GM19372 (cell line): Measurements from ENCODE around the gene TIMM10.
"Not testable (repeated sequence)": the region's sequence is repeated elsewhere in the genome, so short reads cannot be mapped to it uniquely, and the experiment has no call there.

ENCODE experiments used
- ATAC-seq: cut with Tn5 transposase; IDR thresholded peaks from one replicate; pipeline ENCODE4 v1.9.1; 2021; ENCODE audit warnings: mild to moderate bottlenecking, low read depth, moderate library complexity; ENCODE audit not compliant: unreplicated experiment

TIMM10 gene

DNA sequence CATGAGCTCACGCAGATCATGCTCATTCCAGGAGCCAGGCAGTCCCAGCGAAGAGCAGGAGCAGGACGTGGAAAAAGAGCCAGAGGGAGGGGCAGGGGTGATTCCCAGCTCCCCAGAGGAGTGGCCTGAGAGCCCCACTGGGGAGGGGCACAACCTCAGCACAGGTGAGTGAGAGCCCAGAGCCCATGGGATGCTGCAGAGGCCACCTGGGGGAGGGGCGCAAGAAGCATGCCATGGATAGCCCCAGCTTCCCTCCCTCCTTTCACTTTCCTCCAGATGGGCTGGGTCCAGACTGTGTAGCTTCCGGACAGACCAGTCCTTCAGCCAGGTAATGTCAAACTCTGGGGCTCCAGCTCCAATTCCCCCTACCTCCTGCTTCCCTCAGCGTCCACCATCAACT lies 13.0 kb upstream of the TIMM10 start:
- ATAC-seq = no peak

DNA sequence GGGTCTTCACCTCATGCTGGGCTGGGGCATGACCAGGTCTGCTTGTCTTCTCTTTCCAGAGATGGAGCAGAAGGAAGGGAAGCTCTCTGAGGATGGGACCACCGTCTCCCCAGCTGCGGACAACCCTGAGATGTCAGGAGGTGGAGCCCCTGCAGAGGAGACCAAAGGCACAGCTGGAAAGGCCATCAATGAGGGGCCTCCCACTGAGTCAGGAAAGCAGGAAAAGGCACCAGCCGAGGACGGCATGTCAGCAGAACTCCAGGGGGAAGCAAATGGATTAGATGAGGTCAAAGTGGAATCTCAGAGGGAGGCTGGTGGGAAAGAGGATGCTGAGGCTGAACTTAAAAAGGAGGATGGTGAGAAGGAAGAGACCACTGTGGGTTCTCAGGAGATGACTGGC lies 12.0 kb upstream of the TIMM10 start:
- no peak for ATAC-seq

DNA sequence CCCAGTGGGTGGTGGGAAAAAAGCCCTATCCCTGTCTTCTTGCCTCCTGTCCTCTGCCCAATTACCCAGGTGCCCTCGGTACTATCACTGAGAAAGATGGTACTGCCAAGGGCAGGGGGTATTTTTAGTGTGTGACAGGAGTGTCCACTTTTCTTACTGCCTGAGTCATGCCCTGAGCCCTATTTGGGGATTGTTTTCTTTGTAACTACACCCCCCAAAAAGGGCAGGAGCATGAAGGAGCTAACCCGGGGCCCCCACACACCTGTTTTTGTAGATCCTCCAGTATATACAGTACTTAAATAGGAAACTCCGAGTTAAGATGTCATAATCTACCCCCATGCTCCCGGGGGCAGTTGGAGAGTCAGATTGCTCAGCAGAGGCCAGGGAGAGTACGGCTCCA lies 10.6 kb upstream of the TIMM10 start:
- no peak for ATAC-seq

DNA sequence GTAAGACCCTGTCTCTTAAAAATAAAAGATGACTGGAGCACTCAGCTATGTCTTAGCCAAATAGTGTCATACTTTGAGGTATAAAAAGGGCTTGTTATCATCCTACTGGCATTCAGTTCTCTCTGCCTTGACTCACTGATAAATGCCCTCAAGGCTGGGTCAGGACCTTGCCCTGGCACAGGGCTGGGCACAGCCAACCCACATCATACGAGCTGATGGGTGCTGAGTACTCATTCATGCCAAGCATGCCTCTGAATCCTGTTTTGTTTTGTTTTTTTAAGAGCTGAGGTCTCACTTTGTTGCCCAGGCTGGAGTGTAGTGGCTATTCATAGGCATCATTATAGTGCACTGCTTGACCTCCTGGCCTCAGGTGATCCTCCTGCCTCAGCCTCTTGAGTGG lies 8.8 kb upstream of the TIMM10 start:
- no peak for ATAC-seq

DNA sequence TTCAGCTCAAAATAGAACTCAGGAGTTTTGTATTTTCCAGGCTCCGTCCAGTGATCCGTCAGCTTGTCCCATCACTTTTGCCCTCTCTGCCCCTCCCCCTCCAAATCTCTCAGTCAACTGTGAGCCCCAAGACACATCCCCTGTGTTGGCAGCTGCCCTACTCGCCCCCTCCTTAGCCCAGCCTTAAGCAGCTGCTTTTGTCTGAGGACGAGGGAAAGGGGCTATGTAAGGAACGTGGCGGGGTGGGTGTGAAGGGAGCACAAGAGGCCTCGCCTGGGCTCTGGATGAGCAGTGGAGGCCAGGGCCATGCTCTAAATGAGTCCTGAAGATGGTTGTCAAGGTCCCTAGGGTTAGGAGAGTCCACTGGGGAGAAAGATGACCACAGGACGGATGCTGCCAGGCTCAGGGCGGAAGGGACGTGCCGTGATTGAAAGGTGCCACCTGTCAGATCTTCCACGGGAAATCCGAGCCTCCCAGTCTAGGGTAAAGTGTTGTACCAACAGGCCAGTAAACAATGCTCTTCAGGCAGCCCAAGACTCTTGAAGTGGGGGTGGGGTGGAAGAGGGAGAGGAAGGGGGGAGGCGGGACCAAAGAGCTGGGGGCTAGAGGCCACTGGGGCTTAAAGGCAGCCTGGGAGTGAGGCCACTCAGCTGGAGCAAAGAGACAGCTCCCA lies 6.5 kb upstream of the TIMM10 start, which contains the start of gene SMTNL1:
TSS of gene SMTNL1 (plus strand) at position 649 of the 673 bp plus-strand sequence. CDS start 5,048 bp downstream, outside the sequence.
- no peak for ATAC-seq

DNA sequence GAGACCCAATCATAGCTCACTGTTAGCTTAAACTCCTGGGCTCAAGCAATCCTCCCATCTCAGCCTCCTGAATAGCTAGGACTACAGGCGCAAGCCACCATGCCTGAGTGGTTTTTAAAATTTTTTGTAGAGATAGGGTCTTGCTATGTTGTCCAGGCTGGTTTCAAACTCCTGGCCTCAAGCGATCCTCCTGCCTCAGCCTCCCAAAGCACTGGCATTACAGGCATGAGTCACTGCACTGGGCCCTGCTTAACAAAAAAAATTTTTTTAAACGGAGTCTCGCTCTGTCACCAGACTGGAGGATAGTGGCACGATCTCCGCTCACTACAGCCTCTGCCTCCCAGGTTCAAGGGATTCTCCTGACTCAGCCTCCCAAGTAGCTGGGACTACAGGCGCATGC lies 3.9 kb upstream of the TIMM10 start:
- not testable (repeated sequence) for ATAC-seq

DNA sequence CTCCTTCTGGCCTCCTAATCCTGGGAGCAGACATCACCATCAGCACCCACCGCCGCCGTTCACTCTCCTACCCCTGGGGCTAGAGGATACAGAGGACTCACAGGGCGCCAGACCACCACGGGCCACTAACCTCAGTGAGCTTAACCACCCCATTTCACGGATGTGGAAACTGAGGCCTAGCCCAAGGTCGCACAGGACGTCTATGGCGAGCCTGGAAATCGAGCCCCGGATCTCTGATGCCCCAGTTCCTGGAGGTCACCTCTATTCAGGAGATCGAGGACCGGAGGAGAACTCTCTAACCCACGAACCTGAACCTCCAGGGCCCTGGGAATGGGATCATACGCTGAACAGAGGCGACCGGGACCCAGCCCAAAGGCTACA lies 349 bp downstream of the TIMM10 start:
- no peak for ATAC-seq

DNA sequence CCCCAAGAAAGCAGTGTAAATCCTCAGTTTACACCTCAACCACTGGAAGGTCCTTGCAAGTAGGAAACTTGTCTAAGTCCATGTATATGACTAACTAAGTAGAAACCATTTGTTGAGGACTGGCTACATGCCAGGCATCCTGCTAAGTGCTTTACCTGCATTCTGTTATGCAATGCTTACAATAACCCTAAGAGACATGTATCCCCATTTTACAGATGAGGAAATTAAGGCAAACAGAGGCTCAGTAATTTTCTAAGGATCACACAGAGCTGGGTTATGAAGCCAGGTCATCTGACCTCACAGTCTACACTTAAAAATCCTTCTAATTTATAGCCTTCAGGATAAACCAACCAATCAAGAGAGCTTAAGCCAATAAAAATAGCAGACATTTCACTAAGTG lies 1.5 kb downstream of the TIMM10 start:
- no peak for ATAC-seq

DNA sequence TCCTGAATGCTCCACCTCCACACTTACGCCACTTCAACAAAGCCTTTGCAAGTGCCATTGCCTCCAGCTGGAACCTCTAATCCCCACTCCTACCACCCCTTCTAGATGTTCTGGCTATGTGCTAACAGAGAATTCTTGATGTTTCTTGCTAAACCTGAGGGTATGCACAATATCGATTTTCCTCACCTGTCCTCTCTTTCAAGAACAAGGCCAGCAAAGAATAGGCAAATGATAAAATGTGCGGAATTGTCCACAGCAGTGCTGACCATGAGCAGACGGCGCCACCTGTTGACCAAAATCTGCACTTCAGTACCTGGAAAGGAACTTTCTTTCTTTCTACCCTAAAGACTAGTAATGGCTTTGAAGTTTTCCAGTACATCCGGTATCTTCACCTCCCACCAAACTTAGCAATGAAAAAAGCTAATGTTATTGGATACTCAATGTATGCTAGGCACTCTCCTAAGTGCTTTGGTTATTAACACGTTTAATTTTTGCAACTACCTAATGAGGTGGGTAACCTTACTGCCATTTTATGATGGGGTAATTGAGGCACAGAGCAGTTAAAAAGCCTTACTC lies 3.4 kb downstream of the TIMM10 start:
- no peak for ATAC-seq

DNA sequence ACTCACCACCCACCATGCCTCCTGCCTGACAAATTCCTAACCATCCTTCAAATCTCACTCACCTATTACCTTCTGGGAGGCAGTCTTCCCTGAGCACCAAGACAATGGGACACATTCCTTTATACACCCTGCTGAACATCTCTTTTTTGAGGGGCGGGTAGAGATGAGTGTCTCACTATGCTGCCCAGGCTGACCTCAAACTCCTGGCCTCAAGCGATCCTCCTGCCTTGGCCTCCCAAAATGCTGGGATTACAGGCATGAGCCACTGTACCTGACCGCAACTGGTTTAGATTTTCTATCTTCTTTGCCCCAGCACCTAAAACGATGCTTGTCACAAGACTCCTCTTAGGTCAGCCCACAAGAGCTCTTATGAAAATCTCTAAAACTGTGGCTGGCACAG lies 7.1 kb downstream of the TIMM10 start:
- ATAC-seq = no peak

DNA sequence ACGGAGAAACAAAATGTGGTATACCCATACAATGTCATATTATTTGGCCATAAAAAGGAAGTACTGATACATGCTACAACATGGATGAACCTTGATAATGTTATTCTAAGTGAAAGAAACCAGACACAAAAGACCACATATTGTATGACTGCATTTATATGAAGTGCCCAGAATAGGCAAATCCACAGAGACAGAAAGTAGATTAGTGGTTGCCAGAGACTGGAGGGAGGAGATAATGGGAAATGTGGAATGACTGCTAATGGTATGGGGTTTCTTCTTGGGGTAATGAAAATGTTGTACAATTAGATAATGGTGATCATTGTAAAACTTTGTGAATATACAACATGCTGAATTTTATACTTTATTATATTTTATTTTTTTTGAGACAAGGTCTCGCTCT lies 9.4 kb downstream of the TIMM10 start:
- ATAC-seq = no peak

DNA sequence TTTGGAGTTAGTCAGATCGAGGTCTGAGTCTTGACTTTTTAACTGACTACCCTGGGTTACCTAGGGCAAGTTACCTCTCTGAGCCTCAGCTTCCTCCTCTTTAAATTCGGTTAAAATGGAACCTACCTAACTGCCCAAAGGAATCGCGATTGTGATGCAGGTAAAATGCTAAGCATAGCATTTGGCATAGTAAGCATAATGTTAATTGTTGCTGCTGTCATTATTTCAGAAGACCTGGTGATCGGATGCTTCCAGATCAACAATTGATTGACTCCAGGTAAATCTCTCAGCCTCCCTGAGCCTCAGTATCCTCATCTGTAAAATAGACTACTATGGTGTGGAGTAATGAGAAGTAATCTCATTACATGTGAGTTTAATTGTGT lies 14.5 kb downstream of the TIMM10 start:
- ATAC-seq = no peak

DNA sequence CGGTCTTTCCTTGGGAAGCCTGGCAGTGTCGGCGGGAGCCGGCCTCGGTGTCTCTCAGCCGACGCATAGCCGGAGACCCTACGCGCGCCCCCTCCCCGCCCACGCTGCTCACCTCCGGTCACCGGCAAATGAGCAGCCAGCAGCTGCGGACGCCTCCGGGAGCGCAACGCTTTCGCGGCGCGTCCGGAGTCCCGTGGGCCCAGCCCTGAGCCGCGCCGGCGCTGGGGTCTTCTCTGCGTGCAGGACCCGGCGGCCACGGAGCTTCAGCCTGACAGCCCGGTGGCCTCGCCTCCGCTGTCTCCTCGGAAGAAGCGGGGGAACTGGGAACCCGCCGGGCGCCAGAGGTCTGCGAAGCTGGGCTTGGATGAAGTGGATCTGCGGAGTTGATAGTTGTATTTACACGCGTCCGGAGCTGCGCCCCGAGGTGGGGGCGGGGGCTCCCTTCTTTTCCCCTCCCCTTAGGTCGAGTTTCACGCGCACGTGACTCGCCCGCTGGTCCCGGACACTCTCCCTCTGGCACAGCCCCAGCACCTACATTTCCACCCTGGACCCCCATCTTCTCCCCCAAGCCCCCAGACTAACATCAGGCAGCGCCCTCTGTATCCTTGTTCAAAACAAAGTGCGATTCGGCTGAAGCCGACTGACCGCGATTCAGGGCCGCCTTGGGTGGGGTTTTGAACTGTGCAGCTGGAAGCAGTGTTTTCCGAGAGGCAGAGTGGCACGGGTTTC lies 15.1 kb downstream of the TIMM10 start, which contains the start of gene SLC43A1:
TSS of gene SLC43A1 (minus strand) at position 371 of the 729 bp plus-strand sequence. CDS start 1,591 bp downstream, outside the sequence.
- peak; percentile 42 for ATAC-seq

DNA sequence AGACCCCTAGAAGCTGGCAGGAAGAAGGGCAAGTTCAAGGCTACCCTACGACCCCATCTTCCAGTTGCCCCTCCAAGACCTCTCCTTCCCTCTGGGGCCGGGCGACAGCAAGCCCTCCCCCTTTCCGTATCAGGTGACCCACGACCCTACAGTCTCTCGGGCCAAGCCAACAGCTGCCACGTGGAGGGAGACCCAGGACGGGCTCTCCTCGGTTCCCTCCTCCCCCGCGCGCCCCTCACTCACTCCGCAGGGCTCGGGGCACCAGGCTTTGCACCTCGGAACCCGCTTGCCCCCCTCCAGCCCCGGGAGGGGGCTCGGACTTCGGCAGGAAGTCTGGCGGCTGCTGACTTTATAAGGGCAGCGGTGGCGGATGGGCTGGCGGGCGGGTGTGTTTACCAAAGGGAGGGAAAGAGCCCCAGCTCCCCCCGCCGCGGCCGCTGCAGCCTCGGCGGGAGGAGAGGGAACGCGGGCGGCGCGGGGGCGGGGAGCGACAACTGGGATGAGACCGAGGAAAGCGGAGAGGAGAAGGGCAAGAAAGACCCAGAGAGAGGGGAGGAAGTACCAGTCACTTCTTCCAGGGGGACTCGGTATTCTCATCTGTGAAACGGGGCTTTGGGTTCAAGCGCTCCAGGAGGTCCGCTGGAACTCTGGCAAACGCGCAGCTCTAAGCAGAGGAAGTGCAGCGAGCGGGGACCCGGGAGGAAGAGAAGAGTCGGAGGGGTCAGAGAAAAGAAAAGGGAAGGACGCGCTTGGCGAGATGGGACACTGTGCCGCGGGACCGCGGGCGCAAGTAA lies 15.8 kb downstream of the TIMM10 start:
- ATAC-seq = peak; percentile 37

DNA sequence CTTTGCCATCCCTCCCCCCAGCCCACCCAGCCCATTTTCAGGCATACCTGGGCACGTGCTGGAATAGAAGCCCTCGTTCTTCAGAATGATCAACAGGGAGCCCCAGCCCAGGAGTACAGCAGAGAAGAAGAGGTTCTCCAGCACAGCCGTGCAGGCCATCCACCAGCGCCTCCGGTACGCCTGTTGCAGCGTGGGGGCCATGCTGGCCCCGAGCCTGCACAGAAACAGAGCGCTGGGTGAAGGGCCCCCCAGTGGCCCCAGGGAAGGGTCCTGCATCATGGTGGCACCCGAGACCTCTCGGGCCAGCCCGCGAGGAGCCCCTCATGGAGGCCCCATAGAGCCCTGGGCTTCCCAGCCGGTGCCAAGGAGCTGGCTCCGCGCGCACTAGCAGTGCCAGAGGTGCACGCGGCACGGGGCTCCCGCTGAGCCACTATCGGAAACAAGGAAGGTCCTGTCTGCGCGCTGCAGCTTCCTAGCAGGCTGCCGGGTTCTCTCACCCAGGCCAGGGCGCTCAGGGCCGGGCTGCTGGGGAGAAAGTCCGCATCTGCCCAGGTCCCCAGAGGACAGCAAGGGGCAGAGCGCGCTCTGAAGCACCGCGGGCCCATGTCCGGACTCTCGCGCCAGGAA lies 16.5 kb downstream of the TIMM10 start:
- ATAC-seq = peak; percentile 36

DNA sequence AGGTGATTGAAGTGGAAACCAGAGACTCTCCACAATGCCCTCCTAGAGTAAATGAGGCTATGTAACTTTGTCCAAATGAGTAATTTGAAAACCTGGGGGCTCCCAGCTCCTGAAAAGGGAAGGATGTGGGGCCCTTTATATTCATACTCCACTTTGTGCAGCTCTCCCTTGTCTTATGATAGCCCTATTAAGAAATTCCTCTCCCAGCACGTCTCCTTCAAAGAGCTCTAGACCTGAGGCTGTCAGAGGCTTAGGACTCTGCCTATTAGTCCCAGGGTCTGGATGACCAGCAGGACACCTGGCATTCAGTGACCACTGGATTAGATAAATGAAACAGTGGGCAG lies 17.1 kb downstream of the TIMM10 start:
- no peak for ATAC-seq

DNA sequence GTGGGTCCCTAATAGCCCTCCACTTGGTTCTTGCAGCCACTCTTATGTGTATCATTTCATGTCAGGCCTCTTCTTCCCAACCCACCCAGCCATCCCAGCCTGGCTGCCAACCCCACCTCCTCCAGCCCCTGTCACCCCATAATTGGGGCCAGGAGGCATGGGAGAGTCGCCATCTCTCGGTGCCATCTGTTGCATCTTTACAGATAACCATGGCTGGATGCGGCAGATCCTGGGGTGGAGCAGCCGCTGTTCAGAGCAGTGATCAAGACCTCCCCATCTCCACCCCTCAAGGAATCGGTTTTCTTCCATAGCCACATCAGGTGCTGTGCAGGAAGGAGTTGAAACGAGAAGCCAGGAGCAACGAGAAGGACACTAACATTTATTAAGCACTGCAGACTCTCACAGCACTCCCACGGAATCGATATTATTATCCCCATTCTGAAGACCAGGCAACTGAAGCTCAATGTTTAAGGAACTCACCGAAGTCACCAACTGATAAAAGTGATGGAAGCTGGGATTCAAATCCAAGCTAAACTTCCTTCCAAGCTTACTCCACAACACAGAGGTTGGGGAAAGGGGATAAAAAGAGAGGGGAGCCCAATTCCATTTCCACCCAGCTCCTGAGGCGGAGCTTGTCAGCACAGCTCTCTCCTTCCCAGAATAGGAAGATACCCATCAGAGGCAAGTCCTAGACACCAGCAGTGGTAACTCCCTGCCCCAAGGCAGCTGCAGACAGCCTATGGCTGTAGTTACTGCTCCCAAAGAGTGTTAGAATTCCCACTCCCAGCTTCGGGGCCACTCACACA lies 17.7 kb downstream of the TIMM10 start:
- no peak for ATAC-seq

DNA sequence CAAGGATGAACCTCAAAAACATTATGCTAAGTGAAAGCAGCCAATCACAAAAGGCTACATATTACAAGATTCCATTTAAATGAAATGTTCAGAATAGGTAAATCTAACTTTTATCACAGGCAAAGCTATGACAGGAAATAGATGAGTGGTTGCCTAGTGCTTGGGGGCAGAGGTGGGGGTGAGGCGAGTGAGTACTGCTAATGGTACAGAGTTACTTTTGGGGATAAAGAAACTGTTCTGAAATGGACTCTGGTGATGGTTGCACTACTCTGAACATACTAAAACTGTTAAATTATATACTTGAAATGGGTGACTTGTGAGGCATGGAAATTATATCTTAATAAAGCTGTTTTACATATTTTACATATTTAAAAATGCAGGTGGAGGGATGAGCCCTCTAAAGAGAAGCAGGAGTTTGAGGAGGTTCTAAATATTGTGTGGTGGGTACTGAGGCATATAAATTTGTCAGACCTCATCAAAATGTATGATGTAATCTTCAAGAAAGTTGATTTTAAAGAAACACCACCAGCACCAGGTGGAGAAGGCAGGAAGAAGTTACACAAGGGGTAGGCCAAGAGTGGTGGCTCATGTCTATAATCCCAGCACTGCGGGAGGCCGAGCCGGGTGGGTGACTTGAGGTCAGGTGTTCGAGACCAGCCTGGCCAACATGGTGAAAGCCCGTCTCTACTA lies 18.7 kb downstream of the TIMM10 start:
- ATAC-seq = no peak
